CD4-positive, alpha-beta T cell (primary cell): ENCODE results near the gene LMF1. TPM values are rescaled to one million over a fixed set of nuclear protein-coding genes. Genes with fewer than 3 reads are reported as not detected.

Source experiments
- ATAC-seq: fragments of 200-7000 bp; cut with Tn5 transposase; one replicate; pipeline ENCODE4 v1.10.0; 2022; ENCODE audit warnings: mild to moderate bottlenecking; ENCODE audit not compliant: poor library complexity
- CTCF ChIA-PET: fragments of 350-600 bp; sonication (Branson Sonifier 250); formaldehyde crosslinking; loops from one replicate; lab custom pipeline; 2021; ENCODE audit warnings: antibody characterized with exemption, inconsistent platforms; lab: Charles Lee
- POLR2A ChIA-PET: fragments of 350-600 bp; sonication (Branson Sonifier 250); formaldehyde crosslinking; loops from one replicate; lab custom pipeline; 2021; ENCODE audit warnings: antibody characterized with exemption, inconsistent platforms; lab: Charles Lee
- DNase-seq, 14 experiments: peaks; one replicate each; pipeline ENCODE4 v3.0.0-alpha.2; 2013 to 2020; ENCODE audit warnings: mixed read lengths in 2 of 14
- H3K27ac ChIP-seq, 2 donors: one replicate each; pipeline versions ENCODE4 v1.5.1 to v1.7.0; 2013; ENCODE audit warnings: low read length in 2 of 2, low read depth in 1 of 2, mild to moderate bottlenecking in 1 of 2
- H3K27me3 ChIP-seq, 2 experiments: 1 replicate in 1 of 2; 2 replicates in 1 of 2; pipeline versions ENCODE4 v1.6.1 to v1.7.0; 2013; ENCODE audit warnings: low read length in 2 of 2, control low read depth in 1 of 2, mild to moderate bottlenecking in 1 of 2, moderate library complexity in 1 of 2; ENCODE audit not compliant: insufficient read depth in 2 of 2, control insufficient read depth in 1 of 2
- H3K36me3 ChIP-seq: one replicate; pipeline ENCODE4 v1.6.1; 2013; ENCODE audit warnings: low read length, control low read depth; ENCODE audit not compliant: insufficient read depth
- H3K4me1 ChIP-seq: one replicate; pipeline ENCODE4 v1.6.1; 2013; ENCODE audit warnings: low read length, control low read depth; ENCODE audit not compliant: insufficient read depth
- H3K4me3 ChIP-seq: one replicate; pipeline ENCODE4 v1.5.1; 2013; ENCODE audit warnings: mild to moderate bottlenecking, low read length, moderate library complexity
- H3K9me3 ChIP-seq, 2 experiments: 1 replicate in 1 of 2; 2 replicates in 1 of 2; pipeline versions ENCODE4 v1.6.1 to v1.7.0; 2013; ENCODE audit warnings: low read length in 2 of 2, mild to moderate bottlenecking in 2 of 2, control low read depth in 1 of 2, moderate library complexity in 1 of 2; ENCODE audit not compliant: control insufficient read depth in 1 of 2, insufficient read depth in 1 of 2
- H3K27ac Mint-ChIP-seq: one replicate; pipeline ENCODE4 v1.8.0; 2020; ENCODE audit warnings: mixed read lengths
- H3K27me3 Mint-ChIP-seq: one replicate; pipeline ENCODE4 v1.8.0; 2021; ENCODE audit warnings: mixed read lengths
- H3K36me3 Mint-ChIP-seq: one replicate; pipeline ENCODE4 v1.8.0; 2021; ENCODE audit warnings: low read depth, mixed read lengths
- H3K4me1 Mint-ChIP-seq: one replicate; pipeline ENCODE4 v1.8.0; 2021; ENCODE audit warnings: low read depth, mixed read lengths
- H3K4me3 Mint-ChIP-seq: one replicate; pipeline ENCODE4 v1.8.0; 2020; ENCODE audit warnings: mild to moderate bottlenecking, mixed read lengths
- H3K9me3 Mint-ChIP-seq: one replicate; pipeline ENCODE4 v1.8.0; 2020; ENCODE audit warnings: mixed read lengths
- intact Hi-C, 2 experiments: fragments of 100-400 bp; cut with DNase I in 1 of 2; cut with micrococcal nuclease in 1 of 2; formaldehyde crosslinking; loops; one replicate each; pipeline versions ENCODE4 v1.15.1 to v1.9.0; 2023 to 2025; cut with DNase I, micrococcal nuclease
- total RNA-seq, 174 experiments: library from RNA in 2 of 174; stranded (reverse) in 2 of 174; gene quantifications; one replicate each; pipeline ENCODE4 v1.2.3 and lab custom pipeline; 2021 to 2026
- TF ChIP-seq, protein P1 (sequence below): fragments of 200-600 bp; IDR thresholded peaks from one replicate; pipeline ENCODE4 v1.8.0; 2022; ENCODE audit warnings: antibody characterized with exemption, mild to moderate bottlenecking

LMF1 gene
- total RNA-seq, 2 experiments from 2014 or later = 26.8 to 27.6 TPM

DNA sequence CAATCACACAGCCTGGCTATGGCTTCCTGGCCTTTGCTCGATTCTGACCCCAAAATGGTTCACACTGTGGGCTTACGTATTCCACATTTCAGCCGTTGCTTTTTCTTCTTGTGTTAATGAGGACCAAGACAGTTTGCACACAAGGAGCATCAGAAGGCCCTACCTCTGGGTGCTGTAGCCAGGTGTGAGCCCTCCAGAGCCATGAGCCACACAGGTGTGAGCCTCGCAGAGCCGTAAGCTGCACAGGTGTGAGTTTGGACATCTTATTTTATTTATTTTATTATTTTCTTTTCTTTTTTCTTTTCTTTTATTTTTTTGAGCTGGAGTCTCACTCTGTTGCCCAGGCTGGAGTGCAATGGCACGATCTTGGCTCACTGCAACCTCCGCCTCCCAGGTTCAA lies 70.6 kb downstream of the LMF1 start:
- Histone ChIP-seq H3K9me3 (no peaks in the 10 kb centered on the region), H3K4me3 (no peak overlapping the region), H3K4me1 (no peaks in the 10 kb centered on the region), H3K27ac (no peak overlapping the region), H3K27me3 (no peaks in the 10 kb centered on the region), H3K36me3 (peaks cover 2% of the 10 kb centered on the region)
- ATAC-seq (no peak), DNase-seq (no peak)
- Mint-ChIP-seq H3K27me3 (no peaks in the 10 kb centered on the region), H3K4me3 (no peak overlapping the region), H3K36me3 (peaks cover 7% of the 10 kb centered on the region), H3K27ac (no peak overlapping the region), H3K9me3 (no peaks in the 10 kb centered on the region), H3K4me1 (no peaks in the 10 kb centered on the region)
- intact Hi-C loops = no loop called here
- TF ChIP-seq, protein P1, sequence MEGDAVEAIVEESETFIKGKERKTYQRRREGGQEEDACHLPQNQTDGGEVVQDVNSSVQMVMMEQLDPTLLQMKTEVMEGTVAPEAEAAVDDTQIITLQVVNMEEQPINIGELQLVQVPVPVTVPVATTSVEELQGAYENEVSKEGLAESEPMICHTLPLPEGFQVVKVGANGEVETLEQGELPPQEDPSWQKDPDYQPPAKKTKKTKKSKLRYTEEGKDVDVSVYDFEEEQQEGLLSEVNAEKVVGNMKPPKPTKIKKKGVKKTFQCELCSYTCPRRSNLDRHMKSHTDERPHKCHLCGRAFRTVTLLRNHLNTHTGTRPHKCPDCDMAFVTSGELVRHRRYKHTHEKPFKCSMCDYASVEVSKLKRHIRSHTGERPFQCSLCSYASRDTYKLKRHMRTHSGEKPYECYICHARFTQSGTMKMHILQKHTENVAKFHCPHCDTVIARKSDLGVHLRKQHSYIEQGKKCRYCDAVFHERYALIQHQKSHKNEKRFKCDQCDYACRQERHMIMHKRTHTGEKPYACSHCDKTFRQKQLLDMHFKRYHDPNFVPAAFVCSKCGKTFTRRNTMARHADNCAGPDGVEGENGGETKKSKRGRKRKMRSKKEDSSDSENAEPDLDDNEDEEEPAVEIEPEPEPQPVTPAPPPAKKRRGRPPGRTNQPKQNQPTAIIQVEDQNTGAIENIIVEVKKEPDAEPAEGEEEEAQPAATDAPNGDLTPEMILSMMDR = no peak
- CTCF ChIA-PET = no interaction called here
- POLR2A ChIA-PET = no interaction called here

GRCh38 chr16:899683-900060 lies 71.1 kb downstream of the LMF1 start:
- peaks cover 5% of the 10 kb centered on the region for H3K36me3 Mint-ChIP-seq
- POLR2A ChIA-PET = no interaction called here
- TF ChIP-seq, protein P1 = no peak
- no peak overlapping the region for H3K27ac Mint-ChIP-seq
- H3K4me3 ChIP-seq = no peak overlapping the region
- DNase-seq (no peak), ATAC-seq (no peak)
- no peaks in the 10 kb centered on the region for H3K4me1 ChIP-seq
- no peaks in the 10 kb centered on the region for H3K27me3 Mint-ChIP-seq
- H3K27ac ChIP-seq = no peak overlapping the region
- peaks cover 2% of the 10 kb centered on the region for H3K36me3 ChIP-seq
- CTCF ChIA-PET = no interaction called here
- no peaks in the 10 kb centered on the region for H3K4me1 Mint-ChIP-seq
- H3K4me3 Mint-ChIP-seq = no peak overlapping the region
- no peaks in the 10 kb centered on the region for H3K9me3 ChIP-seq
- no peaks in the 10 kb centered on the region for H3K9me3 Mint-ChIP-seq
- H3K27me3 ChIP-seq = no peaks in the 10 kb centered on the region
- intact Hi-C loops = no loop called here

DNA sequence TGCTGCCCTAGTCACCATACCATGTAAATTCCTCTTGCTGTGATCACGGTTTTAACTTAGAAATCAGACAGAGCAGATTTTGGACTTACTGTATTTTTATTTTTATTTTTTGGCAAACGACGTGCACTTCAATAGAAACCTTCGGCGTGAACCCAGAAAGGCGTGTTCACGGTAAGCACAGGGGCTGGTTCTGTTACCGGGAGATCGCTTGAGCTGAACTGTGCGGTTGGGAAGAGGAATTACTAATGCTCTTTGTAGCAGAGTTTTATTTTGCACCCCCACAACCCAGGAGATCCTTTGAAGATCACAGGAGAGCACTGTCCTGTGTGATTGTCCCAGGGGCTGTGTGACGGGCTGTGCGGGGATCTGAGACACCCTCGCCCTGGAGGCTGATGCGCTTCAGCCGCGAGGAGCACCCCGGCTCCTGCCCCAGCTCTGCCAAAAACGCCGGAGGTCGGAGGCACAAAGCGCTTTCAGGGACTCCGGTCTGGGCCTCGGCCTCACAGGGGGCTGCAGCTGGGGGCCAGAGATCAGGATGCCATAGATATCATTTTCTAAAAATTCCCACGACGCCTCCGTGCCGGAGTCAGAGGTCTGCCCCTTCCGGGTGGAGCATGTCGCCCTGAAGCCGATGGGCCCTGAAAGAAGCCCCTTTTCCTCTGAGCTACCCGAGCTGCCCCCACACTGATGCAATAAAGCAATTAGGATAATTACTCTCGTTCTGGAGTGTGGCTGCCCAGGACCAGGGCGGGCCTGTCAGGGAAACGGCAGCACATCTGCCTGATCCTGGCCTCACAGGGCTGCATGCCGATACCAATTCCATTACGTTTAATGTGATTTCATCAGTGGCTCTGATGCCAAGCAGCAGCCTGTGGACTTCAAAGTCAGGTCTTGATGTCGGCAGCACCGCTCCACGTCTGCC lies 71.8 kb downstream of the LMF1 start:
- H3K27me3 ChIP-seq = no peaks in the 10 kb centered on the region
- H3K36me3 ChIP-seq = peaks cover 2% of the 10 kb centered on the region
- no peak overlapping the region for H3K27ac ChIP-seq
- no peaks in the 10 kb centered on the region for H3K4me1 Mint-ChIP-seq
- no peaks in the 10 kb centered on the region for H3K27me3 Mint-ChIP-seq
- ATAC-seq = no peak
- TF ChIP-seq, protein P1 = no peak
- H3K27ac Mint-ChIP-seq = no peak overlapping the region
- ChIA-PET CTCF (no interaction called here), POLR2A (no interaction called here)
- intact Hi-C loops = no loop called here
- H3K9me3 Mint-ChIP-seq = no peaks in the 10 kb centered on the region
- H3K4me3 ChIP-seq = no peak overlapping the region
- no peak for DNase-seq
- peaks cover 5% of the 10 kb centered on the region for H3K36me3 Mint-ChIP-seq
- H3K9me3 ChIP-seq = no peaks in the 10 kb centered on the region
- H3K4me1 ChIP-seq = no peaks in the 10 kb centered on the region
- H3K4me3 Mint-ChIP-seq = no peak overlapping the region
